ENCODE results near the gene STAT4.

- TF ChIP-seq CTCF (IDR thresholded peaks at IDR 0.05) (no peak), POLR2A (IDR thresholded peaks at IDR 0.05) (no peak)
These were observed 67.3 kb downstream of the STAT4 start for GRCh38 chr2:191083540-191083939.

Measured in transverse colon (tissue), 3 donors.